Sigmoid colon (tissue), 4 donors: ENCODE data around the gene ATG4C.

ENCODE experiments used
- CTCF ChIP-seq, 4 experiments: fragments of 450-650 bp in 3 of 4; fragments of 200-600 bp in 1 of 4; IDR thresholded peaks; one replicate each; pipeline ENCODE4 v1.5.1; 2016 to 2019; ENCODE audit warnings: antibody characterized with exemption in 4 of 4, mild to moderate bottlenecking in 3 of 4, moderate library complexity in 2 of 4
- POLR2A ChIP-seq, 2 donors: fragments of 450-650 bp; IDR thresholded peaks; one replicate each; pipeline ENCODE4 v1.6.1; 2016; ENCODE audit warnings: antibody characterized with exemption in 2 of 2, mild to moderate bottlenecking in 2 of 2, moderate library complexity in 2 of 2
- POLR2AphosphoS5 ChIP-seq, 4 donors: sonication (generic); formaldehyde crosslinking; IDR thresholded peaks; one replicate each; pipeline ENCODE4 v1.6.1; 2017; ENCODE audit warnings: antibody characterized with exemption in 4 of 4

GRCh38 chr1:62903982-62904855, 120.3 kb downstream of the ATG4C start:
- TF ChIP-seq CTCF (IDR thresholded peaks at IDR 0.05) (no peak), POLR2A (IDR thresholded peaks at IDR 0.05) (no peak), POLR2AphosphoS5 (IDR thresholded peaks at IDR 0.05) (no peak)
